ENCODE data around the gene TEKTIP1. TPM values are rescaled to one million over a fixed set of nuclear protein-coding genes. Genes with fewer than 3 reads are reported as not detected.
A peak's percentile ranks its signal among the peaks of the same experiment; 100 is the strongest.
"Not testable (repeated sequence)": the region's sequence is repeated elsewhere in the genome, so short reads cannot be mapped to it uniquely, and the experiment has no call there.

Gene TEKTIP1
- total RNA-seq, 2 donors from 2014 or later: 2.2 to 3.5 TPM

- ATAC-seq (peak; percentile 69), DNase-seq (no peak)
- intact Hi-C loops (cut with DNase I, micrococcal nuclease): no loop called here
These were observed 18.5 kb upstream of the TEKTIP1 start for GRCh38 chr19:3520166-3521103.

DNA sequence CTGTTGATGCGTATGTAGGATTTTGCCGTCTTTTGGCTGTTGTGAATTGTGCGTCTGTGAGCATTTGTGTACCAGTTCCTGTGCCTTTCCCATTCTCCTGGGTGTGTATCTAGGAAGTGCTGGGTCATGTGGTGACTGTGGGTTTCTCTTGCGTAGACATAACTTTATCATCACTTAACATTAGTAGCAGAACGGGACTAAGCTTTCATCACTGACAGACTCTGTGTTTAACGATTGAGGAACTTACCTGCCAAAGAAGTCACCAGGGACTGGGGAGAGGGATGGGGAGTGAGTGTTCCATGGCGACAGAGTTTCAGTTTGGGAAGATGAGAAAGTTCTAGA is 17.9 kb upstream of the TEKTIP1 start:
- intact Hi-C loops (cut with DNase I, micrococcal nuclease): no loop called here
- DNase-seq (no peak), ATAC-seq (no peak)

DNA sequence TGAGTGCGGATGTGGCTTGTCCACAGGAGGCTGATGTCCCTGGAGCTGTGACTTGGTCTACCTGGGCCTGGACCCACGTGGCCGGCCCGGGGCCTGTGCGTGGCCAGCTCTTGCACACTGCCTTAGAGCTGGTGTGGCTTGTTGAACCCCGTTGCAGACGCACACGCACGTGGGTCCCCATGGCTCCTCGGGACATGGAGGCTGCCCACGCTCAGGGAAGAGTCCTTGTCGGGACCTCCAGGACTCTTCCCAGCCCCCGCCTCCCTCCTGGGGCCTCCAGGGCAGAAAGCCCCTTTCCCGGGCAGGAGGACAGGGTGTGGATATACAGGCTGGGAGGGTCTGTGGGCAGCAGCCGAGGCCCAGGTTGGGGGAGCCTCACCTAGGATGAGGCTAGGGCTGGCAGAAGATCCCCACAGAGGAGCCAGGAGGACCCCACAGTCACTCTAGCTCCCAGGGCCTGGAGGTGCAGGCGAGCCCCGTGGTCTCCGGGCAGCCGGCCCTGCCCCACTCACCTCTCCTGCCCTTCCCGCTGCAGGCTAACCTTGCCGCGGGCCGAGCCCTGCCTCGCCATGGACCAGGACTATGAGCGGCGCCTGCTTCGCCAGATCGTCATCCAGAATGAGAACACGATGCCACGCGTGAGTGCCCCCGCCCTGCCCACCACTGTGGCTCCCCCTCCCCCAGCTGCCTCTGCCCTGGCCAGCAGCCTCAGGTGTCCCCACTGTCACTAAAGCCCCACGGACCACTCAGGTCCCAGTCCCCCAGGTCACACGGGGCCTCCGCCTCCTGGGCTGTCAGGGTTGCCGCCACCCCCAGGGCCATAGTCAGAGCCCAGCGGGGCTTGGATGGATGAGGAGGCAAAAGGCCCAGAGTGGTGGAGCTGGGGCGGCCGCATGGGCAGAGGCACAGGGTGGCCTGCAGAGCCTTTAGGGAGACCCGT is 16.3 kb upstream of the TEKTIP1 start:
- ATAC-seq: no peak
- intact Hi-C loops (cut with DNase I, micrococcal nuclease): no loop called here

DNA sequence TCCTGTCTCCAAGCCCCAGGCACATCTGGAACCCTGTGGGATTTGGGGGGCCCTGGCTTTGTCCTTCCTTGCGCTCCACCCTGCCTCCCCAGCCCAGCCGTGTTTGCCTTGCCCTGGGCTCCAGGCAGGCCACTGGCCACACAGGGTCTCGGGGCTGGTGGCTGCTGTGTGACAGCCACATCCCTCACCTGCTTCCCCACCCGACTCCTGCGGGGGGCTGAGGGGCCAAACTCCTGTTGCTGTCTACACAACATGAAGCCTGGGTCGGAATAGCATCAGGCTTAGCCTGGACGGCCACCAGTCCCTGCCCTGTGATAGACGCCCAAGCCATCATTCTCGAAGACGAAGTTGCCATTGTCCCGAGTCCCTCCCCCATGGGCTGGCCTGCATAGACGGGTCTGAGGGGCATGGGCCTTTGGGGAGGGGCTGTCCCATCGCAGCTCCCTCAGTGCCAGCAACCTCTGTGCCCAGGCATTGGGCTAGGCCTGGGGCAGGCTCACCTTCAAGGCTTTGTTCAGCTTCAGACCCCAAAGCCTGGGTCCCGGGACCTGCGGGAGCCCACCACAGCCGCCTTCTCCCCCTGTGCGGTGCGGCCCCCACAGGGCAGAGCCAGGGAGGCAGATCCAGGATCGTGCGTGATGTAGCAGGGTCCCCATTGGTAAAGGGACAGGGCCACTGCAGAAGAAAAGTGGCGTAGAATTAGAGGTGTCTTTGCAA is 15.5 kb upstream of the TEKTIP1 start:
- no peak for DNase-seq
- ATAC-seq: no peak
- intact Hi-C loops (cut with DNase I, micrococcal nuclease): no loop called here

More for the DNA sequence above, 16.3 kb upstream of the TEKTIP1 start:
- no peak for DNase-seq

- DNase-seq (no peak), ATAC-seq (no peak)
- intact Hi-C loops (cut with DNase I, micrococcal nuclease): no loop called here
These were observed 14.7 kb upstream of the TEKTIP1 start for GRCh38 chr19:3524078-3524842.

GRCh38 chr19:3524904-3525451 is 14.0 kb upstream of the TEKTIP1 start:
- ATAC-seq (no peak), DNase-seq (no peak)
- intact Hi-C loops (cut with DNase I, micrococcal nuclease): no loop called here

DNA sequence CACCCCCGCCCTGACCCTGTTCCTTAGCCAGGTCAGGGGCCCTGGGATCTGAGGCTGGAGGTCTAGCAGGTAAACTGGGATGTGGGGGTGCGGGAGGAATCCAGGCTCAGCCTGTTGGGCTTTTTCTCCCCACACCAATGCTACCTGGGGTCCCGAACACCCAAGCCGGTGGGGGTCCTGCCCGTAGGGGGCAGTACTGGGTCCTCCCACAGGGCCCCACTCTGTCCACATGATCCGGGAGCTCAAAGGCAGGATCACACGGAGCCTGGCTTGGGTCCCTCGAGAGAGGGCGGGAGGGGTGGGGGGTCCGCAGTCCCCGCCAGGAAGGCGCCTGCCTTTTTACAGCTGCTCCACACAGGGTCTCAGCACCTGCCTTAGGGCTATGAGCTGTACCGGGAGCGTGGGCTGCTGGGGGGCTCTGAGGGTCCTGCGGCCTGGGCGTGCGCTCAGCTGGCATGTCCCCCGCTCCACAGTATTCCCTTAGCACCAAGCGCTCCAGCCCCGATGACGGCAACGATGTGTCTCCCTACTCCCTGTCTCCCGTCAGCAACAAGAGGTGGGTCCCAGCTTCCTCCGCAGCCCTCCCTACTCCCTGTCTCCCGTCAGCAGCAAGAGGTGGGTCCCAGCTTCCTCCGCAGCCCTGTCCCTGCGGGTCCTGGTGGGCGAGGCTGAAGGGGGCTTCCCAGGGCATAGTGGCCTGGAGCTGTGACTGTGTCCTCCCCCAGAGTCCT is 12.3 kb upstream of the TEKTIP1 start:
- intact Hi-C loops (cut with DNase I, micrococcal nuclease): no loop called here
- DNase-seq: no peak

DNA sequence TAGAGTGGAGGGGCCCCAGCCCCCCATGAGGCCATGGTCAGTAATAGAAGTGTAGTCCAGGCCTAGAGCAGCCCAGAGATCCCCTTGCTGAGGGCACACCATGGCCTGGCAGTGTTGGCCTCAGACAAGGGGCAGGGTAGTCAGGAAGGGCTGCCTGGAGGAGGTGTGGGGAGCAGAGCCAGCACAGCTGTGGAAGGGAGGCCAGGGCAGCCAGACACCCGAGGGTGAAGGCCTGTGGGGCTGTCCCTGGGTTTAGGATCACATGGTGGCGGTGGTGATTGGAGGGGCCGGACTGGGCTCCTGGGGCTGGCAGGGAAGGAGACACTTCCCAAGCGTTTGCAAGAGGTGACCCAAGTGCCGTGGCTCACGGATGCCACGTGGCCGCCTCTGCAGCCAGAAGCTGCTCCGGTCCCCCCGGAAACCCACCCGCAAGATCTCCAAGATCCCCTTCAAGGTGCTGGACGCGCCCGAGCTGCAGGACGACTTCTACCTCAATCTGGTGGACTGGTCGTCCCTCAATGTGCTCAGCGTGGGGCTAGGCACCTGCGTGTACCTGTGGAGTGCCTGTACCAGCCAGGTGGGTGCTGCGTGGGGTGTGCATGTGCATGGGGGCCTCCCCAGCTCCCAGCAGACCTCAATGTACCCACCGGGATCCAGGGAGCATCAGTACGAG is 11.6 kb upstream of the TEKTIP1 start:
- no peak for ATAC-seq
- DNase-seq: no peak
- intact Hi-C loops (cut with DNase I, micrococcal nuclease): no loop called here

More for the DNA sequence above, 12.3 kb upstream of the TEKTIP1 start:
- ATAC-seq: no peak

- no peak for ATAC-seq
- intact Hi-C loops (cut with DNase I, micrococcal nuclease): no loop called here
- no peak for DNase-seq
These were observed 10.9 kb upstream of the TEKTIP1 start for GRCh38 chr19:3528080-3528479.

- ATAC-seq (no peak), DNase-seq (no peak)
- intact Hi-C loops (cut with DNase I, micrococcal nuclease): no loop called here
These were observed 10.3 kb upstream of the TEKTIP1 start for GRCh38 chr19:3528539-3529211.

DNA sequence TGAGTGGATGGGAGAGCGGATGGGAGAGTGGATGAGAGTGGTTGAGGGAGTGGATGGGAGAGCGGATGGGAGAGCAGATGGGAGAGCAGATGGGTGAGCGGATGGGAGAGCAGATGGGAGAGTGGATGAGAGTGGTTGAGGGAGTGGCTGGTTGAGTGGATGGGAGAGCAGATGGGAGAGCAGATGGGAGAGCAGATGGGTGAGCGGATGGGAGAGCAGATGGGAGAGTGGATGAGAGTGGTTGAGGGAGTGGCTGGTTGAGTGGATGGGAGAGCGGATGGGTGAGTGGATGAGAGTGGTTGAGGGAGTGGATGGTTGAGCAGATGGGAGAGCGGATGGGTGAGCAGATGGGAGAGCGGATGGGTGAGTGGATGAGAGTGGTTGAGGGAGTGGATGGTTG is 9.7 kb upstream of the TEKTIP1 start:
- DNase-seq; intact Hi-C loops (cut with DNase I, micrococcal nuclease); ATAC-seq: not testable (repeated sequence)

- ATAC-seq (no peak), DNase-seq (no peak)
- intact Hi-C loops (cut with DNase I, micrococcal nuclease): no loop called here
These were observed 8.6 kb upstream of the TEKTIP1 start for GRCh38 chr19:3530389-3530788.

DNA sequence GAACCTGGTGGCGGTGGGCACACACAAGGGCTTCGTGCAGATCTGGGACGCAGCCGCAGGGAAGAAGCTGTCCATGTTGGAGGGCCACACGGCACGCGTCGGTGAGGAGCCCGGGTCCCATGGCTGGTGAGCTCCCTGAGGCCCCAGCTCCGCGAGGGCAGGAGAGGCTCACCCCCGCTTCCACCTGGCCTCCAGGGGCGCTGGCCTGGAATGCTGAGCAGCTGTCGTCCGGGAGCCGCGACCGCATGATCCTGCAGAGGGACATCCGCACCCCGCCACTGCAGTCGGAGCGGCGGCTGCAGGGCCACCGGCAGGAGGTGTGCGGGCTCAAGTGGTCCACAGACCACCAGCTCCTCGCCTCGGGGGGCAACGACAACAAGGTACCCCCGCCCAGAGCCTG is 7.3 kb upstream of the TEKTIP1 start:
- no peak for DNase-seq
- intact Hi-C loops (cut with DNase I, micrococcal nuclease): no loop called here
- ATAC-seq: no peak

- intact Hi-C loops (cut with DNase I, micrococcal nuclease): no loop called here
- DNase-seq (no peak), ATAC-seq (no peak)
These were observed 6.7 kb upstream of the TEKTIP1 start for GRCh38 chr19:3532154-3532786.

- intact Hi-C loops (cut with DNase I, micrococcal nuclease): no loop called here
- DNase-seq (no peak), ATAC-seq (no peak)
These were observed 5.9 kb upstream of the TEKTIP1 start for GRCh38 chr19:3533033-3533432.

- DNase-seq (no peak), ATAC-seq (no peak)
- intact Hi-C loops (cut with DNase I, micrococcal nuclease): no loop called here
These were observed 5.3 kb upstream of the TEKTIP1 start for GRCh38 chr19:3533563-3534216.
